MM.1S (cell line): Measurements from ENCODE around the gene COL27A1.

Experiments used
- CTCF ChIP-seq: fragments of 300-600 bp; sonication (generic); IDR thresholded peaks from 2 replicates; pipeline ENCODE4 v1.5.1; 2016; ENCODE audit warnings: antibody characterized with exemption, low read length, mixed read lengths
- EZH2 ChIP-seq: fragments of 300-600 bp; sonication (generic); optimal IDR thresholded peaks from 2 replicates; pipeline ENCODE3; 2017; ENCODE audit warnings: low read depth, mild to moderate bottlenecking, antibody characterized with exemption, low read length, mixed read lengths
- EZH2phosphoT487 ChIP-seq: fragments of 300-600 bp; sonication (generic); IDR thresholded peaks from 2 replicates; pipeline ENCODE4 v1.6.1; 2018; ENCODE audit warnings: antibody characterized with exemption, low read length

GRCh38 chr9:114301798-114302565 is 146.6 kb downstream of the COL27A1 start:
- TF ChIP-seq CTCF (no peak), EZH2 (no peak), EZH2phosphoT487 (no peak)
